GM12865 (cell line): ENCODE measurements around the gene KRT24.

Experiments used
- DNase-seq: peaks from one replicate; pipeline ENCODE4 v3.0.0; 2010; ENCODE audit warnings: low read depth
- H3K4me3 ChIP-seq: 2 replicates; pipeline ENCODE4 v1.5.1; 2011; ENCODE audit warnings: mild to moderate bottlenecking, low read depth, low read length, control low read depth
- CTCF ChIP-seq: IDR thresholded peaks from 2 replicates; pipeline ENCODE4 v1.5.1; 2011; ENCODE audit warnings: low read length, control low read depth, low read depth, inconsistent platforms; ENCODE audit not compliant: insufficient read depth; ENCODE audit errors: missing control alignments

The KRT24 gene

DNA sequence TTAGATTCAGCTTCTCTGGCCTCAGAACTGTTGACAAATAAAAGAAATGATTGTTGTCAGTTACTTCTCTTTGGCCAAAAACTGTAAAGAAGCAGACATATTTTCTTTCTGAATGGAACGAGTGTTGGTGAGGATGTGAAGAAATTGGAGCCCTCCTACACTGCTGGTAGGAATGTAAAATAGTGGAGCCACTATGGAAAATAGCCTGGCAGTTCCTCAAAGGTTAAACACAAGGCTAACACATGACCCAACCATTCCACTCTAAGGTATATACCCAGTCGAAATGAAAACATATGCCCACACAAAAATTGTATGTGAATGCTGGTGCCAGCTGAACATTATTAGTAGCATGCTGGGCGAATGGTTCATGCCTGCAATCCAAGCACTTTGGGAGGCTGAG lies 14.2 kb upstream of the KRT24 start:
- no peak for TF ChIP-seq CTCF
- no peak for DNase-seq
- H3K4me3 ChIP-seq: no peak overlapping the region

DNA sequence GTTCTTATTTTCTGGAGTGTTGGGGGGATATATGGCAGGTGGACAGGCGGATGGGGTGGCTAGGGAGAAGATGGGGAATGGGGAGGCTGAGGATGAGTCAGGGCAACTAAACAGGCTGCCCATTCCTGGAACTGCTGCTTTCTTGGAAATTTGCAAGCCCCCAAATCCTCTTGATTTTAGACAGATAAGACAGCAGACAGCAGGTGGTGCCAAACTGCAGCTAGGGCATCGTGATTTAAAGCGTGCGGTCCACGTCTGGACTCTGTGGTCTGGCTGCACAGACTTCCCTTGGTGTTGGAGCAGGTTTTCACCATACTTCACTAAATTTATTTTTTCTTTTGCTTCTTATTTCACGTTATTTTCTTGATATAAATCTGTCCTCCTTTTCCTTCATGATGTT lies 10.9 kb upstream of the KRT24 start:
- DNase-seq: peak; percentile 4
- TF ChIP-seq CTCF: no peak

GRCh38 chr17:40707745-40708144 lies 4.2 kb upstream of the KRT24 start:
- no peak overlapping the region for H3K4me3 ChIP-seq
- no peak for DNase-seq
- no peak for TF ChIP-seq CTCF

More for the DNA sequence above, 10.9 kb upstream of the KRT24 start:
- no peak overlapping the region for H3K4me3 ChIP-seq

DNA sequence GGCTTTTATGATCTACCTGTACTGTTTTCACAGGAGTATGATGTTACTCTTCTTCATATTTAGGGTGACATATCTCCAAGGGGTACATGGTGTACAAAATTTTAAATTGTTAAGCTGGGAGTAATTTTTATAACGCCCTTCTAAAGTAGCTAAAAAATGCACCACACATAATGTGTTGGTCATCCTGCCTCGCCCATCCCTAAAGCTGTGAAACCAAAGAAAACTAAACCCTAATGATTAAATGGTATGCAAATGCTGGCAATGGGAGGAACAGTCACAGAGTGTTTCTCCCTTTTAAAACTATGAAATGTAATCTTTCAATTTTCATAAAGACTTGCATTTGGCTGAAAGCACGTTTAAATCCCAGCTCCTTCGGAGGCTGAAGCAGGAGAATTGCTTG lies 2.0 kb upstream of the KRT24 start:
- H3K4me3 ChIP-seq: no peak overlapping the region
- no peak for TF ChIP-seq CTCF
- no peak for DNase-seq

- TF ChIP-seq CTCF: no peak
- DNase-seq: no peak
- no peak overlapping the region for H3K4me3 ChIP-seq
These were observed 1.3 kb downstream of the KRT24 start for GRCh38 chr17:40702271-40702670.

- DNase-seq: no peak
- no peak for TF ChIP-seq CTCF
- H3K4me3 ChIP-seq: no peak overlapping the region
These were observed 3.7 kb downstream of the KRT24 start for GRCh38 chr17:40699853-40700252.

DNA sequence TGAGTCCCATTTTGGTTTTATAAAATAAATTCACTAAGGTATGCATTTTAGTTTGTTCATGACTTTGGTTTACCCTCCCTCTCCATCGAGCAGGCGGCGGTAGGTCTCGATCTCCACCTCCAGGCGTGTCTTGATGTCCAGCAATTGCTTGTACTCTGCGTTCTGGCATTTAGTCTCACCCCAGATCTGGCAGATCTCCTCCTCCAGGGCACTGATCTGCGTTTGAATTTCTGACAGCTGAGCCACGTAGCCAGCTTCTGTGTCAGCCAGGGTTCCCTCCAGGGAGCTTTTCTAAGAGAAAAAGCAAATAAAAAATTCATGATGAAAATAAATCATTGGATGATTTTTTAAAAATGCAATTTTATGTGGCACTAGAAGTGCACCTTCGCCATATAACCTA lies 4.2 kb downstream of the KRT24 start:
- H3K4me3 ChIP-seq: no peak overlapping the region
- no peak for TF ChIP-seq CTCF
- no peak for DNase-seq
